ELR (cell line): ENCODE measurements around the gene ZG16B.

ENCODE experiments used
- DNase-seq: peaks from one replicate; pipeline ENCODE4 v3.0.0-alpha.2; 2015; ENCODE audit warnings: low read depth

The ZG16B gene

GRCh38 chr16:2825049-2825742 lies 4.9 kb upstream of the ZG16B start:
- no peak for DNase-seq

DNA sequence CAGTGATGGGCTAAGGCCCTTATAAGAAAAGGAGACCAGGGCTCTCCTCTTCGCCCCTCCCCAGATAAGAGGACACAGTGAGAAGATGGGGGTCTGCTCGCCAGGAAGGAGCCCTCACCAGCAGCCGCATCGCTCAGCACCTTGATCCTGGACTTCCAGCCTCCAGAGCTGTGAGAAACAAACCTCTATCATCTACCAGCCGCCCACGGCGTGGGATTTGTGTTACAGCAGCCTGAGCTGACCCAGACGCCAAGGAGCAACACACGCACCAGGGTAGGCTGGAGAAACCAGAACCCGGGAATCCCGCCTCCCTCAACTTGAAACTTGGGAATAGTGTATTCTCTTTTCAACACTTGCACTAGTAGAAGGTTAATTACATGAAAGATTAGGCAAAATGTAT lies 4.2 kb upstream of the ZG16B start:
- DNase-seq, result no peak

DNA sequence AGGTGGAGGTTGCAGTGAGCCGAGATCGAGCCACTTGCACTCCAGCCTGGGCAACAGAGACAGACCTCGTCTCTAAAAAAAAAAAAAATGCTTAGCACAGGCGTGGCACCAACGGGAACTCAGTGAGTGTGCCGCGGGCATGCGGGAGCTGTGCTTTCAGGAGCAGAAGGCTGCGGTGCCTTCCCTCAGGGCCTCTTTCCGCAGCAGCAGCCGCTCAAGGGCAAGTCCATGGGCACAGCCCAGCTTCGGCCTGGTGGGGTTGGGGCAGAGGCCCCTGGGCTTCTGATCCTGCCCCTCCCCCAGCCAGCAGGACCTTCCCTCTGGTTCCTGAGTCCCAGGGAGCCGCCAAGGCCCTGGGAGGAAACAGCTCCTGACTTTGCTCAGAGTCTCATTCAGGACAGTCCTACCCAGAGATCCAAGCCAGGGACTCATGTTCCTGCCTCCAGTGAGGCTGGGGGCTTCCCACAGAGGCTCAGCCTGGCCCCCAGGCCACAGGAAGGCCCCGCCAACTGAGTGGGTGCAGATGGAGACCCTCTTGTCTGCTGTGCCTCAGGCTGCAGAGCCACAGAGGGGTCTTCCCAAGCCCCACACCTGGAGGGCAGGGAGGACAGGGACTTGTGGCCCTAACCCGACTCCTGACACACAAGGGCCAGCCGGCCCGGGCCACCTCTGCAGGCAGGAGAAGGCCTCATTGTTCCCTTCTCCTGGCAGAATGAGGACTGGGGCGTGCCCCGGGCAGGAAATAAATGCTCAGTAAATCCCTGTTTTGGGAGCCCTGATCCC lies 3.3 kb upstream of the ZG16B start:
- no peak for DNase-seq

GRCh38 chr16:2827374-2827791 lies 2.7 kb upstream of the ZG16B start:
- no peak for DNase-seq

DNA sequence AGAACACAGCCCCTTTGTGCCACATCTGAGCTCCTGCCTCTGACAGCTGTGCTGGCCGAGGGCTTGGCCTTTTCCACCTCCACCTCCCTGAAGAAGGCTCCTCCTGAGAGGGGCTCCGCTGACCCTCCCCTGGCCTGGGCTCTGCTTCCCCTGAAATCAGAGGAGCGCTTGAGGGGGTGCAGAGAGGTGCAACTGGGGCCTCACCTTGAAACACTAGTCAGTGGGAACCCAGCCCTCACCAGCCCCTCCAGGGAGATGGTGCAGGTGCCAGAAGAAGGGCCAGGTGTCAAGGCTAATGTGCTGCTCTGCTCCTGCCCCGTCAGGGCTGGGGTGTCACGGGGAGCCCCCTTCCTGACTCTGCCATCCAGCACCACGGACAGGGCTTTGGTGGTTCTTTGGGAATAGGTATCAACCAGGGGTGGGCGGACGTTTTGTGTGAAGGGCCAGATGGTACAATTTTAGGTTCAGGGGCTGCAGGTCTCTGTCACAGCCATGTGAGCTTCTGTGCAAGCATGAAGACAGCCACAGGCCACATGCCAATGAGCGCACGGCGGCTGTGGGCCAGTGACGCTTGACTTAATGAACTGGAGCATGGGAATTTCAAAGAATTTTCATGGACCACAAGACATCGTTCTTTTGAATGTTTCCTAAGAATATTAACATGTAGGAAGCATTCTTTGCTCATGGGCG lies 2.1 kb upstream of the ZG16B start:
- no peak for DNase-seq

- DNase-seq, result no peak
Measured at GRCh38 chr16:2828521-2828840, 1.6 kb upstream of the ZG16B start.

GRCh38 chr16:2828876-2829430 lies 1.1 kb upstream of the ZG16B start:
- DNase-seq, result no peak

- DNase-seq, result no peak
Measured at GRCh38 chr16:2830355-2830695, 222 bp downstream of the ZG16B start.

DNA sequence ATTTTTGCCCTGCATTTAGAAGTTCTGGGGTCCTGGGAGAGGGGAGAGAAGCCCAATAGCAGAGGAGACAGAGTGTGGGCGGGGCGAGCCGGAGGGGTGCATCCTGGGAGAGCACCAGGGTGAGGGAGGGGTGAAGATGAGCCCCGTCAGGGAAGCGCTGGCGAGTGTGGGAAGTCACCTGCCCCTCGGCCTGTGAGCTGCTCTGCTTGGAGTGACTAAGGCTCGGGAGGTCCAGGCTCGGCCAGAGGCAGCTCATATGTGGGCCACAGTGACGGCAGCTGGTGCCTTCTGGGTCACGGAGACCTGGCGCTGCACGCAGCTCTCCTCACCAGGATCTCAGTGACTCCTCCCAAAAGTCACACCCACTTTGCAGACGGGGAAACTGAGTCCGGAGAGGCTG lies 1.1 kb downstream of the ZG16B start:
- no peak for DNase-seq

GRCh38 chr16:2833776-2834175 lies 3.7 kb downstream of the ZG16B start:
- DNase-seq, result no peak

DNA sequence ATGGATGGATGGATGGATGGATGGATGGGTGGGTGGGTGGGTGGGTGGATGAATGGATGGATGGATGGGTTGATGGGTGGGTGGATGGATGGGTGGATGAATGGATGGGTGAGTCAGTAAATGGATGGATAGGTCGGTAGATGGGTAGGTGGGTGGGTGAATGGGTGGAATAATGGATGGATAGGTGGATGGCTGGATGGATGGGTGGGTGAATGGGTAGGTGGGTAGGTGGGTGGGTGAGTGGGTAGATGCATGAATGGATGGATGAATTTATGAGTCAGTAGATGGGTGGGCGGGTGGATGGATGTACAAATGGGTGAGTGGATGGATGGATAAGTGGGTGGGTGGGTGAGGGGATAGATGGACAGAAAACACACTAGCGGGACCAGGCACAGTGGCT lies 4.9 kb downstream of the ZG16B start:
- DNase-seq, result no peak

- peak; percentile 94 for DNase-seq
Measured at GRCh38 chr16:2835638-2836493, 5.8 kb downstream of the ZG16B start.

- DNase-seq, result peak; percentile 25
Measured at GRCh38 chr16:2836646-2837508, 6.8 kb downstream of the ZG16B start.

DNA sequence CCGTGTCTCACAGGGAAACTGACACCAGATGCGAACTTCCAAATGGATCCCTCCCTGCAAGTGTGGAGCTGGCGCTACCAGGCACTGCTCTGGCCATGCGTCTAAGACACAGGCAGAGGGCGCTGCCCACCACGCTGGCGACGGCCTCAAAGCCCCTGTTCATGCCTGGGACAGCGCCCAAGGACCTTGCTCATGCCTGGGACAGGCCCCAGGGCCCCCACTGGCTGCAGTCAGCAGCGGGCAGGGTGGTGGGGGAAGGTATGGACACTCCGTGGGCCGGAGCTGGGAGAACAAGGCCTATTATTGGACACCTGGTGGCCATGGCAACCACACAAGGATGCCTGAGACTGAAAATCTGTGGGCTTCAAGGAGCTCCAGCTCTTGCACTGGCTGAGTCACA lies 8.8 kb downstream of the ZG16B start:
- DNase-seq, result peak; percentile 85

DNA sequence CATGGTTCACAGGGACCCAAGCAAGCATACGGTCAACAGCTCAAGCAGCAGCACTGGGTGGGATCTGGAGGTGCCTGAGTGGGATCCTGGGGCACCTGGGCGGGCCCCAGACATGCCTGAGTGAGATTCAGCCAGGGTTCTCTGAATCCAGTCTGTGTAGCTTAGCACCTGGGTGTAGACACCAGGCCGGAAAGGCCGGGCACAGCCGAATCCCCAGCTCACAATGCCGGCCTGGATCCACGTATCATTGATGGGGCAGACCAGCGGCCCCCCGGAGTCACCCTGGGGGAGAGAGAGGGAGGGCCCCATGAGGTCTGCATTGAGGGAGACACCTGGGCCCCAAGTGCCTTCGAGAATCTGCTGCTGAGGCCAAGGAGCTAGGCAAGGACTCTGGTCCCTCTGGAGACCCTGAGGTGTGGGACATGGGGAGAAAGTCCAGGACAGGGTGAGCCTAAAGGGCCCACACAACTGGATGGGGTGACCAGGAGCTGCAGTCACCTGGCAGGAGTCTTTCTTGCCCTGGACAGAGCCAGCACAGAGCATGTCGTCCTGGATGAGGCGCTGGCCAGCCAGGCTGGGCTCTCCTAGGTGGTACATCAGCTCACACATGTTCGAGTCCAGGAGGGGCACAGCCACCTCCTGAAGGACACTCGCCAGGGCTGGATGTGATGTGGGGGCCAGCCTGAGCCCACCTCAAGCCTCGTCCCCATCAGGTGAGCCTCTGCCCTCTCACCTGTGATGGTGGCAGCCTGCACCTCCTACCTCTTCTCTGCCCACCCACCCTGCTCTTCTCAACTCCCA lies 9.7 kb downstream of the ZG16B start:
- DNase-seq, result no peak

DNA sequence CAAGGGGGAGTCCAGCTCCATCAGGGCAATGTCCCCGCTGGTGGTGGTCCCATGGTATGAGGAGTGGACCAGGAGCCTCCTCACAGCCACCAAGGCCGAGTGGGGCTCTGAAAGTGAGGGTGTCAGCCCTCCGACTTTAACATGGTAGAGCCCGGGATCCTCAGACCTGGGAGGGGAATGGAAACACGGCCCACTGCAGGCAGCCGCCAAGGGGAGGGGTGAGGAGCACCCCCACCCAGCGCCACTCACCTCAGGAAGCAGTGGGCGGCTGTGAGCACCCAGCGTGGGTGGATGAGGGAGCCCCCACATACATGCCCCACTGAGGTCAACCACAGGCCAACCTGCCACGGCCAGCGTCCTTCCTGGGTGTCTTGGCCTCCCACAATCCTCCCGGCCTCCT lies 10.8 kb downstream of the ZG16B start:
- DNase-seq, result no peak

DNA sequence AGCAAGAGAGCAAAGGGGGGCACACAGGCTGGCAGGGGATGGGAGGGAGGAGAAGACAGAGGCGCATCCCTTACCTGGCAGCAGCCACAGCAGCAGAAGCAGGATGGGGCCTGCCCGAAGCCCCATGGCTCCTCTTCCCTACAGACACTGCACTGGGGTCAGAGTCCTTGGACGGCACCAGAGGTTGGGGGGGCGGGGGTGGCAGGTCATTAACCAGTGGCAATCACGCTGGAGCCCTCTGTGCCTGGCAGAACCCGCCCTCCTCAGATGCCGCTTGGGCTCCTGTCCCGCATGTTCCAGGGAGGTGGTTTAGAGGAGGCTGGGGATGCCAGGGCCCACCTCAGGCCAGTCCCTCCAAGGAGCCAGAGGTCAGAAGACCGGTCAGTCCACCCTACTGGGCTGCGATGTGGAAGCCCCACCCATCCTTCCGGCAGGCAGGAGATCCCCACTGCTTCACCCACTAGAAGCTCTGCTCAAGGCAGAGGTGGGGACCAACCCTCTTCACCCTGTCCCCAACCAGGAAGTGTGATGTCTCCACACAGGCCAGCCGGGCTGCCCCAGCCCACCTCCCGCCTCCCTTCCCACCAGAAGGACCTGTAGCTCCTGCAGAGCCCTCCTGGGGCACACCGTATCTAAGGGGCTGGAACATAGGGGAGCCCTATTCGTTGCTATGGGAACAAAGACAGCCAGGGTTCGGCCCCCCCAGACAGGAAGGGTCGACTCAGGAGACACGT lies 11.7 kb downstream of the ZG16B start:
- DNase-seq, result no peak

GRCh38 chr16:2842340-2843000 lies 12.4 kb downstream of the ZG16B start:
- DNase-seq, result peak; percentile 24

- no peak for DNase-seq
Measured at GRCh38 chr16:2843526-2843925, 13.4 kb downstream of the ZG16B start.
